ENCODE measurements around the gene SCO2. TPM values are rescaled to one million over a fixed set of nuclear protein-coding genes. Genes with fewer than 3 reads are reported as not detected.

SCO2 gene
- total and polyA plus RNA-seq, 2 of the 4 experiments (the other 2 are of a cell fraction): 1.3 to 1.9 TPM

DNA sequence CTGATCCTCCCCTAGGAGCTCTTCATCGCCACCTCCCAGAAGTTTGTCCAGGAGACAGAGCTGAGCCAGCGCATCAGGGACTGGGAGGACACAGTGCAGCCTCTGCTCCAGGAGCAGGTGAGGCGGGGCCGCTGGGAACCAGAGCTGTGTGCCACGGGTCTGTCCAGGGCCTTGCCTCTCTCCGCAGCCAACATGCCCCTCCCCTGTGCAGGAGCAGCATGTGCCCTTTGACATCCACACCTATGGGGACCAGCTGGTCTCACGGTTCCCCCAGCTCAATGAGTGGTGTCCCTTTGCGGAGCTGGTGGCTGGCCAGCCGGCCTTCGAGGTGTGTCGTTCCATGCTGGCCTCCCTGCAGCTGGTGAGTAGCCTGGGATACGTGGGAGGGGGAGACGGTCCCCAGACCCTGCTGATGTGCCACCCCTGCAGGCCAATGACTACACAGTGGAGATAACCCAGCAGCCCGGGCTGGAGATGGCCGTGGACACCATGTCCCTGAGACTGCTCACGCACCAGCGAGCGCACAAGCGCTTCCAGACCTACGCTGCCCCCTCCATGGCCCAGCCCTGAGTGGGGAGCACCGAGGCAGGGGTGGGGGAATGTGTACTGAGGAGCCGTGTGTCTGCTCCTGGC is 2.5 kb downstream of the SCO2 start:
- H3K4me2 ChIP-seq (ENCODE audit: low read depth, low read length): no peak overlapping the region
- no TSS peak for BruUV-seq (replicated peaks)

More for the DNA sequence above, 2.5 kb downstream of the SCO2 start:
- Histone ChIP-seq H3K4ac (ENCODE audit: low read depth, low read length) (no peak overlapping the region), H2AK5ac (ENCODE audit: low read depth, low read length) (no peak overlapping the region), H3K18ac (ENCODE audit: low read depth, low read length) (no peak overlapping the region), H4K8ac (ENCODE audit: low read depth in 2 of 2, low read length in 2 of 2) (no peak overlapping the region), H2BK120ac (ENCODE audit: low read depth, low read length) (no peak overlapping the region), H3K9me1 (ENCODE audit: insufficient read depth, low read length) (peaks cover 12% of the 10 kb centered on the region), H3K9me3 (ENCODE audit: control insufficient read depth, insufficient read depth, low read length) (no peaks in the 10 kb centered on the region), H3K23ac (ENCODE audit: low read depth, low read length) (no peak overlapping the region), H2AK9ac (replicated peaks; ENCODE audit: low read depth, low read length, poor library complexity) (peak overlapping the region; percentile 25), H3K4me3 (ENCODE audit: insufficient read depth, low read depth, low read length) (no peak overlapping the region), H2BK20ac (ENCODE audit: low read depth, low read length) (no peak overlapping the region), H3K9ac (ENCODE audit: low read depth, low read length) (no peak overlapping the region), H2AFZ (replicated peaks; ENCODE audit: low read length, poor library complexity) (no peak overlapping the region), H2BK15ac (ENCODE audit: low read depth, low read length) (no peak overlapping the region), H4K5ac (ENCODE audit: low read depth, low read length) (no peak overlapping the region), H3K27me3 (ENCODE audit: control insufficient read depth, insufficient read depth, low read length) (no peaks in the 10 kb centered on the region), H3K14ac (replicated peaks; ENCODE audit: low read depth, low read length) (no peak overlapping the region), H4K20me1 (ENCODE audit: insufficient read depth, low read length) (peaks cover 19% of the 10 kb centered on the region), H4K91ac (ENCODE audit: insufficient read depth, low read depth, low read length) (no peak overlapping the region), H3K36me3 (ENCODE audit: control insufficient read depth, insufficient read depth, low read length) (peaks cover 38% of the 10 kb centered on the region), H3K4me1 (ENCODE audit: control insufficient read depth, insufficient read depth, low read length) (peaks cover 13% of the 10 kb centered on the region), H3K79me1 (ENCODE audit: low read depth in 1 of 2, low read length in 2 of 2) (peaks cover 11 to 41% of the 10 kb centered on the region in 2 experiments), H3K27ac (ENCODE audit: insufficient read depth, low read length) (no peak overlapping the region), H2BK5ac (ENCODE audit: low read depth, low read length, poor library complexity, severe bottlenecking) (no peak overlapping the region), H3K56ac (ENCODE audit: extremely low read depth, insufficient read depth, low read length) (no peak overlapping the region)
- ChIA-PET CTCF (no interaction called here), POLR2A (ENCODE audit: unreplicated experiment) (interaction anchor here (1.0 kb wide), 1 partner anchor 9 kb away, joined by 3 read pairs; no protein-coding TSS in a partner anchor)
- dilution Hi-C loops (cut with HindIII; ENCODE audit: low sequenced_read_pairs, unreplicated experiment): no loop called here
- in situ Hi-C loops (cut with MboI; ENCODE audit: low sequenced_read_pairs): no loop called here
- TF ChIP-seq CTCF (conservative IDR thresholded peaks at IDR 0.05; ENCODE audit: low read depth, low read length) (no peak), BHLHE40 (IDR thresholded peaks at IDR 0.05; ENCODE audit: low read depth, low read length) (no peak), MAZ (IDR thresholded peaks at IDR 0.05; ENCODE audit: borderline replicate concordance, low read depth, low read length) (no peak), USF2 (IDR thresholded peaks at IDR 0.05; ENCODE audit: low read depth, low read length) (no peak), MXI1 (IDR thresholded peaks at IDR 0.05; ENCODE audit: borderline replicate concordance, low read depth, low read length) (no peak), RCOR1 (IDR thresholded peaks at IDR 0.05; ENCODE audit: insufficient replicate concordance, low read length) (no peak), CHD1 (IDR thresholded peaks at IDR 0.05; ENCODE audit: low read depth, low read length) (no peak), SMC3 (IDR thresholded peaks at IDR 0.05; ENCODE audit: low read depth, low read length) (no peak), CEBPB (IDR thresholded peaks at IDR 0.05; ENCODE audit: low read depth, low read length) (no peak), ELK1 (IDR thresholded peaks at IDR 0.05; ENCODE audit: borderline replicate concordance, low read depth, low read length) (no peak), POLR2A (IDR thresholded peaks at IDR 0.05; ENCODE audit: low read depth, low read length) (no peak)
- ATAC-seq (ENCODE audit: low read depth) (no peak), DNase-seq (no peak)
- WGBS, 2 experiments (ENCODE audit: extremely low coverage in 2 of 2, insufficient read length in 1 of 2): 81% methylated on average over 7 of the region's 22 CpGs; no CpG with 5 or more reads in 1 of the 2 experiments
- intact Hi-C loops (cut with micrococcal nuclease): no loop called here
